HuH-7.5 (cell line): Measurements from ENCODE around the gene GARIN3.
"Not testable (repeated sequence)": the region's sequence is repeated elsewhere in the genome, so short reads cannot be mapped to it uniquely, and the experiment has no call there.

Experiments used
- DNase-seq: peaks from one replicate; pipeline ENCODE4 v3.0.0; 2011; ENCODE audit warnings: low spot score

GARIN3 gene

GRCh38 chr5:157185122-157185521, 19.1 kb upstream of the GARIN3 start:
- not testable (repeated sequence) for DNase-seq

GRCh38 chr5:157184117-157184670, 18.1 kb upstream of the GARIN3 start:
- no peak for DNase-seq

GRCh38 chr5:157182143-157182757, 16.2 kb upstream of the GARIN3 start:
- no peak for DNase-seq

- no peak for DNase-seq
These were observed 14.6 kb upstream of the GARIN3 start, which contains the start of gene ITK for GRCh38 chr5:157180374-157181264. Gene ITK (plus strand): TSS chr5:157180840. CDS start chr5:157180978, 138 bp downstream.

- no peak for DNase-seq
These were observed 12.9 kb upstream of the GARIN3 start for GRCh38 chr5:157178966-157179365.

GRCh38 chr5:157177953-157178352, 11.9 kb upstream of the GARIN3 start:
- no peak for DNase-seq

GRCh38 chr5:157175071-157175612, 9.1 kb upstream of the GARIN3 start:
- no peak for DNase-seq

- DNase-seq: no peak
These were observed 6.3 kb upstream of the GARIN3 start for GRCh38 chr5:157172403-157172802.

- no peak for DNase-seq
These were observed 2.2 kb upstream of the GARIN3 start for GRCh38 chr5:157168286-157168685.

GRCh38 chr5:157167214-157167621, 1.2 kb upstream of the GARIN3 start:
- no peak for DNase-seq

GRCh38 chr5:157165668-157166067, 396 bp downstream of the GARIN3 start:
- DNase-seq: no peak

- no peak for DNase-seq
These were observed 803 bp downstream of the GARIN3 start for GRCh38 chr5:157165261-157165660.

- no peak for DNase-seq
These were observed 1.5 kb downstream of the GARIN3 start for GRCh38 chr5:157164521-157164920.

GRCh38 chr5:157162919-157163510, 3.0 kb downstream of the GARIN3 start:
- no peak for DNase-seq

GRCh38 chr5:157161996-157162395, 4.1 kb downstream of the GARIN3 start:
- no peak for DNase-seq

GRCh38 chr5:157160001-157160400, 6.1 kb downstream of the GARIN3 start:
- DNase-seq: no peak

GRCh38 chr5:157159209-157159751, 6.8 kb downstream of the GARIN3 start:
- no peak for DNase-seq

GRCh38 chr5:157157293-157157891, 8.7 kb downstream of the GARIN3 start:
- no peak for DNase-seq

- DNase-seq: no peak
These were observed 10.8 kb downstream of the GARIN3 start for GRCh38 chr5:157155297-157155696.

- no peak for DNase-seq
These were observed 15.1 kb downstream of the GARIN3 start for GRCh38 chr5:157150995-157151394.

GRCh38 chr5:157148734-157149615, 17.1 kb downstream of the GARIN3 start:
- DNase-seq: peak; percentile 39
